HG03175 (cell line): Measurements from ENCODE around the gene OR5L1.

Experiments used
- ATAC-seq: cut with Tn5 transposase; IDR thresholded peaks from one replicate; pipeline ENCODE4 v1.9.1; 2021; ENCODE audit warnings: mild to moderate bottlenecking, moderate library complexity; ENCODE audit not compliant: unreplicated experiment

Gene OR5L1

DNA sequence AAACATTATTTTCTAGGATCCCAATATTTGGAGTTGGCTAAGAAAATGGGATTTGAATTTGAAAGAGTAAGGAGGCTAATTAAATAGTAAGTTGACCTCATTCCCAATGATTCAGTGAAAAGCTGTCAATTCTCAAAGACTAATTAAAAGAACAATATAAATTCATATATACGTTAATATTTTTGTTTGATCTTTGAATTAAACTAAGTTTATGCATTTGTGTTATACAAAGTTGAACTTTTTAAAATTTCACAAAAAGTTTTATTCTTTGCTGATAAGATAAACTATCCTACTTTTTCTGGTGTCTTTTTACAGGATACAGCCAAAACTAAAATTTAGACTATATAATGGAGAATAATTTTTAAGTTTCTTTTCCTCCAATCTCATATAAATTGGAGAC lies at the start of gene OR5L1:
Gene OR5L1 (plus strand): TSS at position 301 of the 400 bp plus-strand sequence. CDS start 100 bp downstream, outside the sequence.
- ATAC-seq = no peak

- ATAC-seq = no peak
These were observed 38.0 kb upstream of the OR5L1 start, which contains the start of gene OR5D13 for GRCh38 chr11:55773138-55773537. Gene OR5D13, plus strand, starts transcription at chr11:55773438. Its CDS starts 0 bp downstream, at chr11:55773438.

GRCh38 chr11:55791606-55792005 lies 19.6 kb upstream of the OR5L1 start:
- ATAC-seq = no peak

- no peak for ATAC-seq
These were observed 17.8 kb upstream of the OR5L1 start for GRCh38 chr11:55793321-55793720.

DNA sequence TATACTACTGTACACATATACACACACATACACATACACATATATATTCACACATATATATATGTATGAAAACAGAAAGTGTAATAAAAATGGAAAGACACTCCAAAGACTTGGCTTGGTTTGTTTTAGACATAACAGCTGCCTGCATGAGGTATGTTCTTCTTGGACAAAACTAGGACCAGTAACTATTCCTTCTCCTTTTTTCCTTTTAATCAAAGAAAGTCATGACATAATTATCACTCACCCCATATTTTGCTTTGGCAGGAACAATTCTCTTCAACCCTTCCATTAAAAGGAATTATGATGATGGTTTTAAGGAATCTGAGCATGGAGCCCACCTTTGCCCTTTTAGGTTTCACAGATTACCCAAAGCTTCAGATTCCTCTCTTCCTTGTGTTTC lies 15.9 kb upstream of the OR5L1 start, which contains the start of gene OR5D14:
Gene OR5D14 (plus strand): TSS at position 301 of the 400 bp plus-strand sequence. CDS start 0 bp downstream, at position 301.
- ATAC-seq = no peak

DNA sequence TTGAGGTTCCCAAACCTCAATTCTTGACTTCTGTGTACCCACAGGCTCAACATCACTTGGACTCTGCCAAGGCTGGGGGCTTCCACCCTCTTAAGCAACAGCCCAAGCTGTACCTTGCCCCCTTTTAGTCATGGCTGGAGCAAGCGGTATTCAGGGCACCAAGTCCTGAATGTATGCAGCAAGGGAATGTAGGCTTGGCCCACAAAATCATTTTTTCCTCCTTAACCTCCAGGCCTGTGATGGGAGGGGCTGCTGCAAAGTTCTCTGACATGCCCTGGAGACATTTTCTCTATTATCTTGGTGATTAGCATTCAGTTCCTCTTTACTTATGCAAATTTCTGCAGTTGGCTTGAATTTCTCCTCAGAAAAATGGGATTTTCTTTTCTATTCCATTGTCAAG lies 4.9 kb upstream of the OR5L1 start:
- ATAC-seq = no peak

DNA sequence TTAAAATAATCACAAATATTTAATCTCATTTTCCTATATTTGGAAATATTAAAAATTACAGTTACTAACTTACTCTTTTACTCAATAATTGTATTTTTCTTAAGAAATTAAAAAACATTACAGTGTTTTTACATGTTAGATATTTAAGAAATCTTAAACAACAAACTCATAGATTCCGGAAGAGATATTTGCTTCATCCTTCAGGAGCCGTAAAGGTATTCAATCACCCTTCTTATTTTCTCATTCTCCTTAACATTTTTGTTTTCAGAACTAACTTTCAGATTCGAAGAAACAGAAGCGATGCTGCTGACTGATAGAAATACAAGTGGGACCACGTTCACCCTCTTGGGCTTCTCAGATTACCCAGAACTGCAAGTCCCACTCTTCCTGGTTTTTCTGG lies 8.2 kb downstream of the OR5L1 start, which contains the start of gene OR5D18:
Gene OR5D18 (plus strand): TSS at position 301 of the 400 bp plus-strand sequence. CDS start 0 bp downstream, at position 301.
- no peak for ATAC-seq

DNA sequence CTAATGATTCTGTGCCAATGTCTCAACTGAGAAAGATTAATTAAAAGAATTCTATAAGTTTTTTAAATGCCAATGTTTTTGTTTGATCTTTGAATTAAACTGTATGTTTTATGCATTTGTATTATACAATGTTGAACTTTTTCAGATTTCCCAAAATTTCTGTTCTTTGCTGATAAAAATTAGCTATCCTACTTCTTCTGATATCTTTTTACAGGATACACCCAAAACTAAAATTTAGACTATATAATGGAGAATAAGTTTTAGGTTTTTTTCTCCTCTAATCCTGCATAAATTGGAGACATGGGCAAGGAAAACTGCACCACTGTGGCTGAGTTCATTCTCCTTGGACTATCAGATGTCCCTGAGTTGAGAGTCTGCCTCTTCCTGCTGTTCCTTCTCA lies 15.8 kb downstream of the OR5L1 start, which contains the start of gene OR5L2:
Gene OR5L2 (plus strand): TSS at position 301 of the 400 bp plus-strand sequence. CDS start 0 bp downstream, at position 301.
- ATAC-seq = no peak

GRCh38 chr11:55838452-55838851 lies 27.3 kb downstream of the OR5L1 start, which contains the start of gene OR5D16:
Gene OR5D16, plus strand, starts transcription at chr11:55838752. Its CDS starts 0 bp downstream, at chr11:55838752.
- ATAC-seq = no peak

GRCh38 chr11:55847453-55847852 lies 36.3 kb downstream of the OR5L1 start:
- ATAC-seq = no peak

DNA sequence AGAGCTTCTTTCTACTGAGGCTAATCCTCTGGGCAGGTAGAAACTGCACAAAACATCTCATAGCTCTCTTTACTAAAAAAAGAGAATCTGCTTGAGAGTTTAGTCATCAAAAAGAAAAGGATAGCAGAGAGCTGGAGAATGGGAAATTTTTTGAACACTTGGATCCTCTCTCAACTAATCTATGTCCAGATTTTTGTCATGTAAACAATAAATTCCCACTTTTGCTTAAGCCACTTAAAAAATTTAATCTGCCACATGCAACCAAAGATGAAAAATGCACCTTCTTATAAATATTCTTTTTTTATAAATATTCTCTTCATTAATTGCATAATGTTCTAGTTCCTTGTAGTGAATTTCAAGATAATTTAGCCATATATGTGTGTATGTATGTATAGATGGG lies 37.9 kb downstream of the OR5L1 start:
- no peak for ATAC-seq

- no peak for ATAC-seq
These were observed 41.0 kb downstream of the OR5L1 start for GRCh38 chr11:55852141-55852540.

DNA sequence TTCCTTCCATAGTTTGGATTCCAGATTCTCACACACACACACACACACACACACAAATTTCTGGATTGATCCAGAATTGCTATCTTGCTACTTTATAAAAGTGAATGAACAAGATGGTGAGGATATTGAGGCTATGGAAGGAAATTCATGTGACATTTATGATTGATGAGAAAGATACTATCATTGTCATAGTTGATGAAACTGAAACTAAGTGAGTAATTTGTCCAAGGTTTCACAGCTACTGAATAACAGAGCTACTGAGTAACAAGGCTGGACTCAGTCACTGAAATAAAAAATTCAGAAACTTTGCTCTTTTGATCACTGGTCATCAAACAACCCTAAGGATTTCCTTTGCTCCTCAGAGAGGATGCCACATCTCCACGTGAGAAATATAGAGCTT lies 43.5 kb downstream of the OR5L1 start:
- no peak for ATAC-seq
